ENCODE data around the gene SLC37A3. TPM values are rescaled to one million over a fixed set of nuclear protein-coding genes. Genes with fewer than 3 reads are reported as not detected.
"Not testable (repeated sequence)": the region's sequence is repeated elsewhere in the genome, so short reads cannot be mapped to it uniquely, and the experiment has no call there.

SLC37A3 gene
- total and polyA plus RNA-seq, 2 donors (not counting 1 experiment from before 2014, with no cell fraction given): 9.1 to 20.1 TPM

DNA sequence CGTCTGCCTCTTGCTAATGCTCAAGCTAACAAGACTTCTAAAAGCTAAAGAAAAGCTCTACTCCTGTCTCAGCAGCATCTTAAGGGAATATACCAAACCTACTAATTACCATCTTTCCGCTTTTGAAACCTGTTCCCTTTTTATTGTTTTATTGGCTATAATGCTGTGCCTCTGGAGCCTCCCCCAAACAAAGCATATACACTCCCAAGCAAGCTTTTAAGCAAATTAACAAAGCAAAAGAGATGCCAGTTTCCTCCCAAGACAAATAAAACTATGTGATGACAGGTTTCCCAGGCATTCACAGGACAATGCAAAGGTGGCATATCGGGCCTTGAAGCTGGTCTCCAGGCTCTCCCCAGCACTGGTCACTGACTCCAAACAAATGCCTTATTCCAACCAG is 52.9 kb downstream of the SLC37A3 start:
- 100% methylated on average over 2 of the region's 3 CpGs for WGBS (ENCODE audit: insufficient coverage)
- Histone ChIP-seq H3K27ac (ENCODE audit: low read length in 2 of 2) (no peak overlapping the region), H3K36me3 (replicated peaks in 1 of 2; ENCODE audit: control extremely low read depth in 1 of 2, control insufficient read depth in 1 of 2, extremely low read depth in 1 of 2, insufficient read depth in 2 of 2, low read length in 1 of 2) (peaks cover 11 to 14% of the 10 kb centered on the region in 2 experiments), H3K4me2 (replicated peaks; ENCODE audit: low read depth, low read length, poor library complexity, severe bottlenecking) (no peak overlapping the region), H3K9ac (ENCODE audit: low read length) (no peak overlapping the region), H4K20me1 (ENCODE audit: control insufficient read depth, insufficient read depth, low read length, poor library complexity, severe bottlenecking) (no peaks in the 10 kb centered on the region), H3K9me3 (ENCODE audit: control extremely low read depth in 1 of 3, control insufficient read depth in 2 of 3, insufficient read depth in 1 of 3, low read length in 2 of 3) (no peaks in the 10 kb centered on the region), H3K79me2 (ENCODE audit: control insufficient read depth, insufficient read depth, low read length) (no peaks in the 10 kb centered on the region), H3K4me1 (ENCODE audit: control insufficient read depth in 2 of 2, insufficient read depth in 2 of 2, low read length in 2 of 2) (no peaks in the 10 kb centered on the region), H3K4me3 (ENCODE audit: control extremely low read depth in 1 of 5, extremely low read depth in 1 of 5, insufficient read depth in 1 of 5, low read depth in 2 of 5, low read length in 4 of 5) (no peak overlapping the region), H2AFZ (ENCODE audit: insufficient read depth, low read depth, low read length, poor library complexity, severe bottlenecking) (no peak overlapping the region), H3K27me3 (replicated peaks in 1 of 4; ENCODE audit: control extremely low read depth in 1 of 4, control insufficient read depth in 3 of 4, insufficient read depth in 4 of 4, low read length in 3 of 4) (no peaks in the 10 kb centered on the region)
- ATAC-seq (ENCODE audit: low read depth) (no peak), DNase-seq (no peak)
- Mint-ChIP-seq H3K9me3 (ENCODE audit: insufficient read depth) (no peaks in the 10 kb centered on the region), H3K27me3 (no peaks in the 10 kb centered on the region), H3K4me1 (no peaks in the 10 kb centered on the region), H3K27ac (no peak overlapping the region), H3K4me3 (no peak overlapping the region)
- intact Hi-C loops (cut with micrococcal nuclease): no loop called here
- ChIA-PET CTCF (no interaction called here), POLR2A (no interaction called here)
- TF ChIP-seq EZH2 (IDR thresholded peaks at IDR 0.05; ENCODE audit: borderline replicate concordance, insufficient read depth, low read depth, low read length, poor library complexity, severe bottlenecking): no peak
- TF ChIP-seq, protein P1, sequence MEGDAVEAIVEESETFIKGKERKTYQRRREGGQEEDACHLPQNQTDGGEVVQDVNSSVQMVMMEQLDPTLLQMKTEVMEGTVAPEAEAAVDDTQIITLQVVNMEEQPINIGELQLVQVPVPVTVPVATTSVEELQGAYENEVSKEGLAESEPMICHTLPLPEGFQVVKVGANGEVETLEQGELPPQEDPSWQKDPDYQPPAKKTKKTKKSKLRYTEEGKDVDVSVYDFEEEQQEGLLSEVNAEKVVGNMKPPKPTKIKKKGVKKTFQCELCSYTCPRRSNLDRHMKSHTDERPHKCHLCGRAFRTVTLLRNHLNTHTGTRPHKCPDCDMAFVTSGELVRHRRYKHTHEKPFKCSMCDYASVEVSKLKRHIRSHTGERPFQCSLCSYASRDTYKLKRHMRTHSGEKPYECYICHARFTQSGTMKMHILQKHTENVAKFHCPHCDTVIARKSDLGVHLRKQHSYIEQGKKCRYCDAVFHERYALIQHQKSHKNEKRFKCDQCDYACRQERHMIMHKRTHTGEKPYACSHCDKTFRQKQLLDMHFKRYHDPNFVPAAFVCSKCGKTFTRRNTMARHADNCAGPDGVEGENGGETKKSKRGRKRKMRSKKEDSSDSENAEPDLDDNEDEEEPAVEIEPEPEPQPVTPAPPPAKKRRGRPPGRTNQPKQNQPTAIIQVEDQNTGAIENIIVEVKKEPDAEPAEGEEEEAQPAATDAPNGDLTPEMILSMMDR (IDR thresholded peaks at IDR 0.05): no peak

- TF ChIP-seq, protein P1 (IDR thresholded peaks at IDR 0.05): no peak
- TF ChIP-seq EZH2 (IDR thresholded peaks at IDR 0.05; ENCODE audit: borderline replicate concordance, insufficient read depth, low read depth, low read length, poor library complexity, severe bottlenecking): no peak
- Histone ChIP-seq H2AFZ (ENCODE audit: insufficient read depth, low read depth, low read length, poor library complexity, severe bottlenecking) (no peak overlapping the region), H4K20me1 (ENCODE audit: control insufficient read depth, insufficient read depth, low read length, poor library complexity, severe bottlenecking) (no peaks in the 10 kb centered on the region), H3K27ac (ENCODE audit: low read length in 2 of 2) (no peak overlapping the region), H3K79me2 (ENCODE audit: control insufficient read depth, insufficient read depth, low read length) (no peaks in the 10 kb centered on the region), H3K9ac (ENCODE audit: low read length) (no peak overlapping the region), H3K27me3 (replicated peaks in 1 of 4; ENCODE audit: control extremely low read depth in 1 of 4, control insufficient read depth in 3 of 4, insufficient read depth in 4 of 4, low read length in 3 of 4) (no peaks in the 10 kb centered on the region), H3K4me1 (ENCODE audit: control insufficient read depth in 2 of 2, insufficient read depth in 2 of 2, low read length in 2 of 2) (no peaks in the 10 kb centered on the region), H3K4me2 (replicated peaks; ENCODE audit: low read depth, low read length, poor library complexity, severe bottlenecking) (no peak overlapping the region), H3K9me3 (ENCODE audit: control extremely low read depth in 1 of 3, control insufficient read depth in 2 of 3, insufficient read depth in 1 of 3, low read length in 2 of 3) (no peaks in the 10 kb centered on the region), H3K4me3 (ENCODE audit: control extremely low read depth in 1 of 5, extremely low read depth in 1 of 5, insufficient read depth in 1 of 5, low read depth in 2 of 5, low read length in 4 of 5) (no peak overlapping the region), H3K36me3 (replicated peaks in 1 of 2; ENCODE audit: control extremely low read depth in 1 of 2, control insufficient read depth in 1 of 2, extremely low read depth in 1 of 2, insufficient read depth in 2 of 2, low read length in 1 of 2) (peaks cover 8 to 11% of the 10 kb centered on the region in 2 experiments)
- no peaks in the 10 kb centered on the region for H3K4me1 Mint-ChIP-seq
- POLR2A ChIA-PET: no interaction called here
- H3K9me3 Mint-ChIP-seq (ENCODE audit: insufficient read depth): no peaks in the 10 kb centered on the region
- CTCF ChIA-PET: interaction anchor here (0.6 to 2.1 kb wide), 8 partner anchors 9 to 724 kb away, joined by 3 to 5 read pairs (median 3); no protein-coding TSS in a partner anchor
- H3K4me3 Mint-ChIP-seq: no peak overlapping the region
- DNase-seq: peak; percentile 49
- H3K27me3 Mint-ChIP-seq: no peaks in the 10 kb centered on the region
- intact Hi-C loops (cut with micrococcal nuclease): no loop called here
- no peak overlapping the region for H3K27ac Mint-ChIP-seq
- ATAC-seq (ENCODE audit: low read depth): no peak
- 76% methylated on average over 13 of the region's 13 CpGs for WGBS (ENCODE audit: insufficient coverage)
These were observed 55.4 kb downstream of the SLC37A3 start for GRCh38 chr7:140342727-140343514.

- H3K4me2 ChIP-seq (replicated peaks; ENCODE audit: low read depth, low read length, poor library complexity, severe bottlenecking); H3K79me2 ChIP-seq (ENCODE audit: control insufficient read depth, insufficient read depth, low read length); H3K9ac ChIP-seq (ENCODE audit: low read length); H3K4me1 ChIP-seq (ENCODE audit: control insufficient read depth in 2 of 2, insufficient read depth in 2 of 2, low read length in 2 of 2); H3K4me3 Mint-ChIP-seq; H3K27me3 ChIP-seq (replicated peaks in 1 of 4; ENCODE audit: control extremely low read depth in 1 of 4, control insufficient read depth in 3 of 4, insufficient read depth in 4 of 4, low read length in 3 of 4); H3K9me3 Mint-ChIP-seq (ENCODE audit: insufficient read depth); H3K9me3 ChIP-seq (ENCODE audit: control extremely low read depth in 1 of 3, control insufficient read depth in 2 of 3, insufficient read depth in 1 of 3, low read length in 2 of 3); ATAC-seq (ENCODE audit: low read depth); H3K4me1 Mint-ChIP-seq; H2AFZ ChIP-seq (ENCODE audit: insufficient read depth, low read depth, low read length, poor library complexity, severe bottlenecking); intact Hi-C loops (cut with micrococcal nuclease); H3K27ac Mint-ChIP-seq; POLR2A ChIA-PET; CTCF ChIA-PET; H3K27ac ChIP-seq (ENCODE audit: low read length in 2 of 2); H3K27me3 Mint-ChIP-seq; H3K4me3 ChIP-seq (ENCODE audit: control extremely low read depth in 1 of 5, extremely low read depth in 1 of 5, insufficient read depth in 1 of 5, low read depth in 2 of 5, low read length in 4 of 5); H4K20me1 ChIP-seq (ENCODE audit: control insufficient read depth, insufficient read depth, low read length, poor library complexity, severe bottlenecking); DNase-seq: not testable (repeated sequence)
- no CpG with 5 or more reads among the region's 1 CpG for WGBS (ENCODE audit: insufficient coverage)
- peaks cover 8 to 11% of the 10 kb centered on the region in 2 experiments for H3K36me3 ChIP-seq (replicated peaks in 1 of 2; ENCODE audit: control extremely low read depth in 1 of 2, control insufficient read depth in 1 of 2, extremely low read depth in 1 of 2, insufficient read depth in 2 of 2, low read length in 1 of 2)
These were observed 59.4 kb downstream of the SLC37A3 start for GRCh38 chr7:140338959-140339358.

All from B cell (primary cell).